CD4-positive, alpha-beta T cell treated with Interleukin-2 at 100 ng/mL for 4 hours (primary cell): ENCODE results near the gene RTEL1.
"Not testable (repeated sequence)": the region's sequence is repeated elsewhere in the genome, so short reads cannot be mapped to it uniquely, and the experiment has no call there.

Experiments used
- DNase-seq: peaks from one replicate; pipeline ENCODE4 v3.0.0-alpha.2; 2020; ENCODE audit warnings: low spot score

Gene RTEL1

DNA sequence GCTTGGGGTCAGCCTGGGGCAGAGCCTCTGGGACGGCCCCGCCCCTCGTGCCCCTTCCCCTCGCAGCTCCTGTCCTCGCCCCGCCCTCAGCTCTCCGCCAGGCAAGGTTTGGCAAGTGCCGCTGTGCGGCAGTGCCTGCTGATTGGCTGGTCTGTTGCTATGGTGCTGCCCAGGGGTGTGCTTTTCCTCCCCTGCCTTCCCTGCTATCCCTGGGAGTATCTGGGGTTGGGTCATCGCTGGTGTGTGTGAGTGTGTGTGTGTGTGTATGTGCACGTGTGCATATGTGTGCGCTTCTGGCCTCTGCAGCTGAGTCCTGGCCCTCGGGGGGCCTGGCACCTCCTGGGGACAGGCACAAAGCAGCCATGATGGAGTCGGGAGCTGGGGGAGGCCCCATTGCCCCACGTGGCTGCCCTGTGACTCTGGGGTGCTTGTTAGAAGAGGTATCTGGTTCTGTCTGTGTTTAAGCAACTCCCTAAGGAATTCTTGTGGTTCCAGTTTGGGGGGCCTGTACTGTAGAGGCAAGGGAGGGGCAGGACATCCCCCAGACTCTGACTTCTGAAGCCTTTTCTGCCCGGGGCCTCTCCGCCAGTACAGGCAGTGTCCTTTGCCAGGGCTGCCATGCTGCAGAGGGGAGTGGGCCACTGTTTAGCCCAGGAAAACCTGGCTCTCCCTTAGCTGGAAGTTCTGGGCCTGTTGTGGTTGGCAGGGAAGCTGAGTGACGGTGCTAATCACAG is 6.9 kb downstream of the RTEL1 start:
- DNase-seq: no peak

DNA sequence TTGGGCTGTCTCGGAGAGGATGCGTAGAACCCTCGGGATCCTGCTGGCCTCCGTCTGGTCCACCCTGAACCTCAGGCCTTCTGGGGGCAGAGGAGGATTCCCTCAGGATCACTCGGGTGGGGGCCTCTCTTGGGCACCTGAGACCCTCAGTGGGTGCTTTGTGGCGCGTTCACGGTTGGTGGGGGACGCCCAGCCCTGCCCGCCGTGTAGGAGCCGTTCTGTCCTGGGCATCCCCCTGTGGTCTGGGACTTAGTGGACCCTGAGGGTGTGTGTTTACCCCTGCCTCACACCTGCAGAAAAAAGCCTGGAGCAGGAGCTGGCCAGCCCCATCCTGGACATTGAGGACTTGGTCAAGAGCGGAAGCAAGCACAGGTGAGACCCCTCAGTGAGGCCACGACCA is 7.6 kb downstream of the RTEL1 start:
- no peak for DNase-seq

DNA sequence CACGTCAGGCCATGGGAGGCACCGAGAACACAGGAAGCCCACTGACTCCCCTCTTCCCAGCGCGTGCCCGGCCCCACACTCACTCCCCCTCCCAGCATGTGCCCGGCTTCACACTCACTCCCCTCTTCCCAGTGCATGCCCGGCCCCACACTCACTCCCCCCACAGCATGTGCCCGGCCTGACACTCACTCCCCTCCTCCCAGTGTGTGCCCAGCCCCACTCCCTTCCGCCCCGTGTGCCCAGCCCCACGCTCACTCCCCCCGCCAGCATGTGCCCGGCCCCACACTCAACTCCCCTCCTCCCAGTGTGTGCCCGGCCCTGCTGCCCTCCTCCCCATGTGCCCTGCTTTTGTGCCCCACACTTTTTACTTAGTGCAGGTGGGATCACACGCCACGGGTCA is 9.7 kb downstream of the RTEL1 start:
- DNase-seq: no peak

DNA sequence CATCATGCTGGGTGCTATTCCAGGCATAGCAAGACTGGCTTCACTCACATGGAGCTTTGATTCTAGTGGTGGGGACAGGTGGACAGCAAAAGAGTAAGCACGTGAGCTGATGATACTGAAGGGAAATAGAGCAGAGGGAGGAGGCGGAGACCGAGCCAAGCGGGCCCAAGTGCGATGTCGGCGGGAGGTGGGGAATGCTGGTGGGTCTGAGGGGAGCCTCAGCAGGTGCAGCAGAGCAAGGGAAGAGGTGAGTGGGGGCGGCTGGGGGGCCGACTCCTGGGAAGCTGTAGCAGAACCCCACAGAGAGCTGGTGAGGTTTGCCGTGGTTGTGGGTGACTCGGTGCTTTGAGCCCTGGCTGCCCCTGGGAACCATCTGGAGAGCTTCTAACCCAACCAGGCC is 10.2 kb downstream of the RTEL1 start:
- no peak for DNase-seq

DNA sequence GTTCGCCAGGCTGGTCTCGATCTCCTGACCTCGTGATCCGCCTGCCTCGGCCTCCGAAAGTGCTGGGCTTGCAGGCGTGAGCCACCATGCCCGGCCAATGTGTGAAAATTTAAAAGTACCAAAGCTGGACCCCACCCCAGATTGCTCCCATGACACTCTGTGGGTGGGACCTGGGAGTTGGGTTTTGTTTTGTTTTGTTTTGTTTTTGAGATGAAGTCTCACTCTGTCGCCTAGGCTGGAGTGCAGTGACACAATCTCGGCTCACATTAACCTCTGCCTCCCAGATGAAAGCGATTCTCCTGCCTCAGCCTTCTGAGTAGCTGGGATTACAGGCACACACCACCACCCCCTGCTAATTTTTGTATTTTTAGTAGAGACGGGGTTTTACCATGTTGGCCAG is 13.6 kb downstream of the RTEL1 start:
- not testable (repeated sequence) for DNase-seq

DNA sequence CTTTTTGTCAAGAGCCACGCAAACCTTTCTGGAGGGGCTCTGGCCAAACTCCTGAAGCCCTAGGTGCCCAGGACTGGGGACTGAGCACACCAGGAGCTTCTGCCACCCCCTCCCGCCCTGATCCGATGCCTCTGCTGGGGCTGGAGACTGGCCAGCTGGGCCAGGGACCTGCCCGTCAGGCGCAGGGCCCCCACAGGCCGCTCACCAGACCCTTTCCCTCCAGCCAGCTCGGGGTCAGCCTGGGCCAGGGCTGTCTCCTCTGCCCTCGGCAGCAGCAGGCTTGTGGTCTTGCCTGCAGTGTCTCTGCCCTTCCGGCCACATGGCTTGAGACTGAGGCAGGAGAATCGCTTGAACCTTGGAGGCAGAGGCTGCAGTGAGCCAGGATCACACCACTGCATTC is 14.6 kb downstream of the RTEL1 start:
- no peak for DNase-seq

DNA sequence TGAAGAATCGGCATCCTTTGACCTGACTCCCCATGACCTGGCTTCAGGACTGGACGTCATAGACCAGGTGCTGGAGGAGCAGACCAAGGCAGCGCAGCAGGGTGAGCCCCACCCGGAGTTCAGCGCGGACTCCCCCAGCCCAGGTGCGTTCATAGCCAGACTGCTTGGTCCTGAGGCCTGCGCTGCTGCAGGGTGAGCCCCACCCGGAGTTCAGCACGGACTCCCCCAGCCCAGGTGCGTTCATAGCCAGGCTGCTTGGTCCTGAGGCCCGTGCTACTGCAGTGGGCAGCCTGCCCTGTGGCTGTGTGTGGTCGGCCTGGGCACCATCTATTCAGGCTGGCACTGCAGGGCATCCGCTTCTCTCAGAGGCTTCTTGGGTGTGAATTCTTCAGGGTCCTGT is 15.8 kb downstream of the RTEL1 start:
- no peak for DNase-seq

DNA sequence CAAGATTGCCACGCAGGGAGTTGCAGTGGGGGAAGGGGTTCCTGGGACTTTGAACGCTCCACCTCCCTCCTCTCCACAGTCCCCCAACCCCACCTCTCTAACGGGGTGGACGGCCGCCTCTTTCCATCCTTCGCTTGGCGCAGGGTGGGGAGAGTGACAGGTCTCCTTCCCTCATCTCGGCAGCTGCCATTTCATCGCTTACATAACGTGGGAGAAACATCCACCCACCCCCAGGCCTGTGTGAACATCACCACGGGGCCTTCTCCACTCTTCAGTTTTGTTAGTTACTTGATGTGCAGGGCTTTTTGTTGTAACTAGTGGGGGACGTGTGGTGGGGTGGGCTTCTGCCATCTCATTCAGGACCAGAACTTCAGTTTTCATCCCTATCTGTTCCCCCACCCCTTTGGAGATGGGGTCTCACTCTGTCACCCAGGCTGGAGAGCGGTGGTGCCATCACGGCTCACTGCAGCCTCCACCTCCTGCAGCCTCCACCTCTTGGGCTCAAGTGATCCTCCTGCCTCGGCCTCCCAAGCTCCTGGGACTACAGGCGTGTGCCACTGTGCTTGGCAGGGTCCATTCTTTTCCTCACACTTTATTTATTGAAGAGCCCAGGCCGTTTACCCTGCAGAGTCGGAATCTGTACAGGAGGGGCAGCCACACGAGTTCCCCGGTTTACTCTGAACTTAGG is 17.7 kb downstream of the RTEL1 start:
- DNase-seq: no peak

DNA sequence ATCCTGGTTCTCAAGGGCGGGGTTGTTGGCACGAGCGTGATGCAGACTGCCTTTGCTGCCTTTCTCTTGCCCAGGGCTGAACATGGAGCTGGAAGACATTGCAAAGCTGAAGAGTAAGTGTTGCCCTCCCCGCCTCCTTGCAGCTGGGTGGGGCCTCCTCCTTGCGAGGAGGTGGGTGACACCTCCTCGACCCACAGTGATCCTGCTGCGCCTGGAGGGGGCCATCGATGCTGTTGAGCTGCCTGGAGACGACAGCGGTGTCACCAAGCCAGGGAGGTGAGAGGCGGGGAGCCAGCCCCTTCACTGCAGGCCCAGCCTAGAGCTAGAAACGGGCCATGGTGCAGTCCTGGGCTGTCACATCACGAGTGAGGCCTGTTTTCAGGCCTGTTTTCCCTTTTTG is 20.0 kb downstream of the RTEL1 start:
- no peak for DNase-seq

DNA sequence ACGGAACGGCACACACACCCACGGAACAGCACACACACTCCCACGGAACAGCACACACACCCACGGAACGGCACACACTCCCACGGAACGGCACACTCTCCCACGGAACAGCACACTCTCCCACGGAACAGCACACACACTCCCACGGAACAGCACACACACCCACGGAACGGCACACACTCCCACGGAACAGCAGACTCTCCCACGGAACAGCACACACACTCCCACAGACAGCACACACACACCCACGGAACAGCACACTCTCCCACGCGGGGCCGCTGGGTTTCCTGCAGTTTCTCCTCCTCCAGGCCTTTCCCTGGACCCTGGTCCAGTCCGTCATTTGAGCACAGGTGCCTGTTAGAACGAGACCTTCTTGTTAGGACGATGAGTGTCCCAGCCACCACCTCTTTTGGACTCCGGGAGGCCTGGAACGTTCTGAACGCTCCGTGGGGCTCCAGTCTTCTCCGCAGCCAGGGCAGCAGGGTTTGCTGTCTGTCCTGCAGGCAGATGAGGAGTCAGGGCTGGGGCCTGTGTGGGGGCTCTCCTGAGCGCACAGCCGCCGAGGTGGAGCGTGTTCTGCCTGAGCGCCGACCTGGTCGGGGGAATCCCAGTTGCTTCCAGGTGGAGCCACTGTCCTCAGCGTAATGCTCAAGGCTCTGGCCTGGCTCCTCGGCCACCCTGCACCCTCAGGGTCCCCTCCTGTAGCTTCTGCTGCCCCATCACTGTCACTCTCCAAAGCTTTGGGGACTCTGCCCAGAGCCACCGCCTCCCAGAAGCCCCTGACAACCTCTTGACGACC is 20.8 kb downstream of the RTEL1 start:
- no peak for DNase-seq

DNA sequence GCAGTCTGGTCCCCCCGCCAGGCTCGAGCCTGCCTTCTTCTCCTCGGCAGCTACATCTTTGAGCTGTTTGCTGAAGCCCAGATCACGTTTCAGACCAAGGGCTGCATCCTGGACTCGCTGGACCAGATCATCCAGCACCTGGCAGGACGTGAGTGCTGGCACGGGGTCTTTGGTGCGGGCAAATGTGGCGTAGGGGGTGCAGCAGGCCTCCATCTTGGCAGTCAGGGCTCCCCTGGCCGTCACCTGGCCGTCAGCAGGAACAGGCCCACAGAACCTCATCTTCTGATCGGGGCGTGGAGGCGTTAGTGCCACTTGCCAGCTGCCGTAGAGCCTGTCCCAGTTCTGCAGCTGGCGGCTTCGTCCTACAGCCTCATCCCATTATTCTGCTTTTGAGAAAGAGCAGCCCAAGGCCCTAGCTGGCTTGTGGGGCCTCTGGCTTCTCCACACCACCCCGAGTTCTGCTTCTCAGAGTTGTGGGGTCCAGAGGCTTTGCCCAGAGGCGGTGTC is 21.7 kb downstream of the RTEL1 start:
- no peak for DNase-seq

DNA sequence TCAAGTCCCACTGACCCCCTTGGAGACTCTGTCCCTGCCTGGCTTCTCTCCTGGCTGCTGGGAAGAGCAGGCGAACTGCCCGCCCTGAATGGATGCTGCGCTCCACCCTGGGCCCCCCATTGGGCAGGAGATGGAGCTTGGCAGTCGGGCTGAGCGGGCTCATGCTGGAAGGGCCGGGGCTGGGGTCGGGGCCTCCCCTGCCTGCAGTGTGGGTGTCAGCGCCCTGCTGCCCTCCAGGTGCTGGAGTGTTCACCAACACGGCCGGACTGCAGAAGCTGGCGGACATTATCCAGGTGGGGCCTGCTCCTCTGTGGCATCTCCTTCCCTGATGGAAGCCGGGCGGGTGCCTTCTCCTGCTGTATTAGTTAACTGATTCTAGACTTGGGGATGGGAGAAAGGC is 22.3 kb downstream of the RTEL1 start:
- no peak for DNase-seq

DNA sequence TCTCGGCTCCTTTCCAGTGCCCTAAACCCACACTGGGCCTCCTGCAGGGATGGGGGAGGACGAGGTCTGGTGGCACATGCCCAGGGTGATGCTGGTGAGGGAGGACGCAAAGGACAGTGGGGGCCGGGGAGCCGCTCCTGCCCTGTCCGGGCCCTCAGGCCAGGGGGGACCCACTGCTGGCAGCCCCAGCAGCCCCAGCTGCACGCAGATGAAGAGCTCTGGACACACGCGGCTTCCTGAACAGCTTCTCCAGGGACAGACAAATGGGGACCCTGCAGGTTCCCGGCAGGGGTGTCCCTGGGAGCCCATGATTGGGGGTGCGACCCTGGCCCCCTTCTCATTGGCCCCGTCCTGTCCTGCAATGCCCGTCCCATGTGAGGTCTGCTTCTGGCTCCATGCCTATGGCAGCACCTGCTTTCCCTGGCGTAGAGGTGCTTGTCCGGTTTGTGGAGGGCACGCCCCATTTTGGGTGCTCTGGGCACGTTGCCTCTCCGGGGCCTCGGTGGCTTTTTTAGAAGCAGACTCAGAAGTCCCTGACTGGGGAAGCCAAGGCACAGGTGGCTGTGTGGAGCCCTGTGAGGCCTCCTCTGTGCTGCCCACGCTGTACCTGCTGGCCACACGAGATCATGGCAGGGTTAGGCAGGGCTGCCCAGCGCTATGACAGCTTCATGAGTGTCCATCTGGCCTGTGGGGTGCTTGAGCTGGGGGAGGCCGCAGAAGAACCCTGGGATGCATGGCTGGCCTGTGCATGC is 22.9 kb downstream of the RTEL1 start:
- DNase-seq: no peak

DNA sequence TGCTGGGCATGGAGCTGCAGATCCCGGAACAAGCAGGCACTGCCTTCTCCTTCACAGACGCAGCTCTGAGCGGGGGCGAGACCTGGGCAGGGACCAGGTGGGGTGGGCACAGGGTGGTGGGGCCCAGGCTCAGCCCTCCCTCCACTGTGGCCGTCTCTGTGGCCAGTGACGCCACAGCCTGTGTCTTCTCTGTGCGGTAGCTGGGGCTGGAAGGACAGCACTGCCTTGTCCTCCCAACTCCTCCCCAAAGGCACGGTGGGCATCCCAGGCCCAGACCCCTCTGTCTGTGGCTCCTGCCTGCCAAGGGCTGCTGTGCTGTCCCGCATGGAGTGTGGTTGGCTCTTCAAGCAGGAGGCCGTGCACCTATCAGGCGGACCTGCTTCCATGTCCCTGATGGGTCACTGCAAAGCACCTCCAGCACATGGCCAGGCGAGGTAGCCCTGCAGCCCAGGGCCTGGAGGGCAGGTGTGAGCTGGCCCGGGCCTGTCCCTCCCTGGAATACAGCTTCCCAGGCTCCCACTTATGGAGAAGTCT is 23.6 kb downstream of the RTEL1 start:
- DNase-seq: no peak

DNA sequence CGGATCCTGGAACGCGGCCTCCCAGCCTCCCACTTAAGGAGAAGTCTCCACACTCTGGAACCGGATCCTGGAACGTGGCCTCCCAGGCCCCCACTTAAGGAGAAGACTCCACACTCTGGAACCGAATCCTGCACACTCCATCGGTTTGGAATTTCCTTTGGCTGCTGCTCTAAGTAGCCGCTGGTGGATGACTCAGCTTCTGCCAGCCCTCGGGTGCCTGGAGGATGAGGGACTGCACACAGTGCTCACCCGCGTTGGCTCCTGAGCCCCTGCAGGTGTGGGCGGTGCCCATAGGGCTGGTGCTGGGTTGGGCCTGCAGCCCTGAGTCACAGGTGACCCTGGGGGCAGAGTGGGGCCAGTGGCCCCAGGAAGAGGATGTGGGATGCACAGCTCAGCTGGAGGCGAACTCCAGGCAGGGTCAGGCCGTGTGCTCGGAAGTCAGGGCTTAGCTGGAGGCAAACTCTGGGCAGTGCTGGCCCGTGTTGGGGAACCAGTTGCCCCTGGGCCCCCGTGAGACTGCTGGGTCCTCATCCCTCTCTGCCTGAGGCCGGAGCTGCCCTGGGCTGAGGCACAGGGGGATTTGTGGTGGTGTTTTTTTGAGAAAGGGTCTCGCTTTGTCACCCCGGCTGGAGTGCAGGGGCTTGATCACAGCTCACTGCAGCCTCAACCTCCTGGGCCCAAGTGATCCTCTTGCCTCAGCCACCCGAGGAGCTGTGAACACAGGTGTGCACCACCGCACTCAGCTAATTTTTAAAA is 24.4 kb downstream of the RTEL1 start:
- DNase-seq: no peak

DNA sequence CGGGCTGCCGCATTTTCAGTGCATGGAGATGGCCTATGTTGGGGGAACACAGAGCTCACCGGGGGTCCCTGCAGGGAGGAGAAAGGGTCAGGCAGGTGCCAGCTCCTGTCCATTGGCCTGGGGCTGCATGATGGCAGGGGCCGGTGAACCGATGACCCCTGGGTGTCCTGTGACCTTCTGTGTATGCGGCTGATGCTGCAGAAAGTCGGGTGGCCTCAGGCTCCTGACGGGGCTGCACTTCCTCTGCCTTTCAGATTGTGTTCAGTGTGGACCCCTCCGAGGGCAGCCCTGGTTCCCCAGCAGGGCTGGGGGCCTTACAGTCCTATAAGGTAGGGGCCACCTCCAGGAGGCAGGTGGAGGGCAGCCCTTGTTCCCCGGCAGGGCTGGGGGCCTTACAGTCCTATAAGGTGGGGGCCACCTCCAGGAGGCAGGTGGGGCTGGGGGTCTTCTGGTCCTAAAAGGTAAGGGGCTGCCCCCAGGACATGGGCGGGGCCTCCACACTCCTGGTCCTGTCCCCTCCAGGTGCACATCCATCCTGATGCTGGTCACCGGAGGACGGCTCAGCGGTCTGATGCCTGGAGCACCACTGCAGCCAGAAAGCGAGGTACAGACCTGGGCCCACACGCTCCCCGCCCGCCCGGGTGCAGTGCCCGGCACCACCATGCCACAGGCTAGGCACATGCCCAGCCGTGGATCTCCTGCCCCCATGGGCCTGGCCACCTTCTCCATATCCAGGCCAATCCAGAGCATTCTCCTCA is 27.3 kb downstream of the RTEL1 start:
- DNase-seq: no peak

DNA sequence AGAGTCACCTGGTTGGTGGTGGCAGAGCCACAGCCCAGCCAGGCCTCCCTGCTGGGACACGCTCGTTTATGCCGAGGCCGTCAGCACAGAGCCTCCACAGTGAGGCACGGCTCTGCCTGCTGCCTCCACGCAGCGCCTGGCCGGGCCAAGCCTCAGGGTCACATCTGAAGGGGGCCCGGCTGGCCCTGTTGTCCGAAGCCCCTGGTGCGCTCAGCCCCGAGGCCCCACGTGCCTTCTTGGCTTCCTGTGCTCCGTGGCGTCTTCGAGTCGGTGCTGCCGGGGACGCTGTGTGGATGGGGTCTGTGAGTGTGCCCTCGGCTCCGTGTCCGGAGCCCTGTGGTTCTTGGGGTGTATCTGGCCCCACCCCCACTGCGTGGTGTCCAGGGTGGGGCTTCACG is 28.0 kb downstream of the RTEL1 start:
- DNase-seq: no peak

DNA sequence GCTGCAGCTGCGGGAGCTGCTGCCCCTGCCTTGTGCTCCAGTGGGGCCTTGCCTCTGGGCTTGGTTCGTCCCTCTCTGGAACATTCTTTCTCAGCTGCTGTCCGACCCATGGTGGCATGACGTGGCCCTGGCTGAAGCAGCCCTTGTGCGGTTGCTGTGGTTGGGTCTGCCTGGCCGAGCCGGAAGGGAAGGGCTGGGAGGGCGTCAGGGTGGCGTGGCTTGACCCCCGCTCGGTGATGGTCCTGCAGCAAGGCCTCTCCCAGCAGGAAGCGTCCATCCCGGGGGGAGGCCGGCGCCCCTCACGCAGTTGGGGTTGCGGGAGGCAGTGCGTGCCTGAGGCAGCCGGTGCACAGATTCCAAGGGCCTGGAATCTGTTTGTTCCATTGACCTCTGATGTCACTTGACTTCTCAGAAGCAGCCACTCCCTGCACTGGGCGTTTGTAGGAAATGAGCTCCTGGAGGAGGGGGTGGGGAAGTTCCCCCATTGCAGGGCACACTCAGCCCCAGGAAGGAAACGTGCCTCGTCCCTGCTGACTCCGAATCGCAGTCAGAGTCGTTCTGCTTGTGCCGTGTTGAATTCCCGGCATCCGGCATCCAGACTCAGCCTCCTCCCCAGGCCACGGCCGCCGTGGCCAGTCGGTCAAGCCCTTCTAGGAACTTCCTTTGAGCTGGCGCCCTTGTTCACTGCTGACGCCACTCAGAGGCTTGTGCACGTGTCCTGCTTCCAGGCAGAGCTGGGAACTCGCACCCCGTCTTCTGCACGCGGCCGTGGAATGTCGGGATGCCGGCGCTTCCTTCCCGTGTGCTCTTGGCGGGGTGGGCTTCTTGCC is 28.6 kb downstream of the RTEL1 start:
- DNase-seq: peak; percentile 24

DNA sequence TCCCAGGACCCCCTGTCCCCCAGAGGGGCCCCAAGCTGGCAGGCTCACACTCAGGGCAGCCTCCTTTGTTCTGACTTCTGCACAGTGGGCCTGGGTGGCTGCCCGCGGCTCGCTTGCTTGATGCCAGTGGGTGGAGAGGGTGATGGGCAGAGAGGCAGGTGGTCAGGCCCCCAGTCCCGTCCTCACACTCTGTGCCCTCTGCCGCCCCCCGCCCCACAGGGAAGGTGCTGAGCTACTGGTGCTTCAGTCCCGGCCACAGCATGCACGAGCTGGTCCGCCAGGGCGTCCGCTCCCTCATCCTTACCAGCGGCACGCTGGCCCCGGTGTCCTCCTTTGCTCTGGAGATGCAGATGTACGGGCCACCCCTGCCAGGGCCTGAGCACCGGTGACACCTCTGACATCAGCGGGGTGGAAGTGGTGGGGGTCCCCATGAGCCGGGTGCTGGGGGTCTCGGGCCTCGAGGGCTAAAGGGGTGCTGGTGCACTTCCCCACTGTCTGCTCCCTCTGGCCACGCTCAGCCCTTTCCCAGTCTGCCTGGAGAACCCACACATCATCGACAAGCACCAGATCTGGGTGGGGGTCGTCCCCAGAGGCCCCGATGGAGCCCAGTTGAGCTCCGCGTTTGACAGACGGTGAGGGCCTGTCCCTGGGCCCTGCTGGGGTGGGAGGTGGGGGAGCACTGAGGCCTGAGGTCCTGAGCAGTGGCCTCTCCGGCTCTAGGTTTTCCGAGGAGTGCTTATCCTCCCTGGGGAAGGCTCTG is 29.5 kb downstream of the RTEL1 start:
- no peak for DNase-seq
